H1 (cell line): ENCODE data around the gene RYR3. TPM values are rescaled to one million over a fixed set of nuclear protein-coding genes. Genes with fewer than 3 reads are reported as not detected.

Source experiments
- CTCF ChIA-PET: fragments of 300-600 bp; sonication (Branson Sonifier 250); formaldehyde crosslinking; loops from one replicate; lab custom pipeline; 2021; ENCODE audit not compliant: partially characterized antibody; lab: Charles Lee
- POLR2A ChIA-PET: fragments of 300-600 bp; sonication (Branson Sonifier 250); formaldehyde crosslinking; loops from one replicate; lab custom pipeline; 2021; ENCODE audit warnings: inconsistent platforms; ENCODE audit not compliant: partially characterized antibody; lab: Charles Lee
- DNase-seq, 2 experiments: peaks; one replicate each; pipeline versions ENCODE4 v3.0.0 to v3.0.0-alpha.2; 2010 to 2022; ENCODE audit warnings: low spot score in 2 of 2, low read depth in 1 of 2, mixed read lengths in 1 of 2
- FAIRE-seq: peaks from 2 replicates; lab custom pipeline; 2011; peaks lifted over from hg19 to GRCh38; lab: Jason Lieb, UNC
- H2AFZ ChIP-seq: 2 replicates; pipeline ENCODE4 v1.8.1; 2012; ENCODE audit warnings: low read length, inconsistent platforms
- H2AK5ac ChIP-seq: 2 replicates; pipeline ENCODE4 v1.6.1; 2013; ENCODE audit warnings: low read depth, low read length
- H2BK120ac ChIP-seq: replicated peaks from 2 replicates; pipeline ENCODE3; 2013; ENCODE audit warnings: low read depth, low read length, inconsistent platforms
- H2BK12ac ChIP-seq: 2 replicates; pipeline ENCODE4 v1.6.1; 2013; ENCODE audit warnings: low read depth, low read length
- H2BK15ac ChIP-seq: 2 replicates; pipeline ENCODE4 v1.6.1; 2013; ENCODE audit warnings: low read length
- H2BK20ac ChIP-seq: 2 replicates; pipeline ENCODE4 v1.6.1; 2013; ENCODE audit warnings: low read length
- H2BK5ac ChIP-seq: 2 replicates; pipeline ENCODE4 v1.6.1; 2013; ENCODE audit warnings: low read depth, low read length
- H3K14ac ChIP-seq: 2 replicates; pipeline ENCODE4 v1.6.1; 2013; ENCODE audit warnings: inconsistent platforms; ENCODE audit not compliant: insufficient read length
- H3K18ac ChIP-seq: 2 replicates; pipeline ENCODE4 v1.6.1; 2013; ENCODE audit warnings: low read length; ENCODE audit errors: extremely low read depth
- H3K23ac ChIP-seq: 2 replicates; pipeline ENCODE4 v1.6.1; 2013; ENCODE audit warnings: inconsistent platforms; ENCODE audit not compliant: insufficient read length
- H3K23me2 ChIP-seq: 2 replicates; pipeline ENCODE4 v1.6.1; 2013; ENCODE audit warnings: low read depth, low read length
- H3K27ac ChIP-seq: 2 replicates; pipeline ENCODE4 v1.6.1; 2011; ENCODE audit warnings: low read depth, low read length, inconsistent platforms
- H3K27me3 ChIP-seq, 4 experiments: replicated peaks in 1 of 4; 1 replicate in 1 of 4; 2 replicates in 3 of 4; pipeline versions ENCODE4 v1.6.1 to v1.8.1; 2011 to 2013; ENCODE audit warnings: low read length in 3 of 4, mild to moderate bottlenecking in 3 of 4, inconsistent platforms in 2 of 4, mixed read lengths in 2 of 4, moderate library complexity in 1 of 4; ENCODE audit not compliant: control insufficient read depth in 3 of 4, insufficient read depth in 3 of 4; ENCODE audit errors: extremely low read depth in 1 of 4
- H3K36me3 ChIP-seq, 4 experiments: 2 replicates each; pipeline versions ENCODE4 v1.6.1 to v1.8.1; 2011 to 2013; ENCODE audit warnings: mild to moderate bottlenecking in 4 of 4, low read length in 3 of 4, moderate library complexity in 2 of 4, control low read depth in 1 of 4, inconsistent platforms in 1 of 4; ENCODE audit not compliant: insufficient read depth in 4 of 4, control insufficient read depth in 2 of 4
- H3K4ac ChIP-seq: replicated peaks from 2 replicates; pipeline ENCODE3; 2013; ENCODE audit warnings: low read length, low read depth, mixed read lengths, inconsistent platforms; ENCODE audit not compliant: insufficient read length
- H3K4me1 ChIP-seq, 4 experiments: replicated peaks in 1 of 4; 1 replicate in 1 of 4; 2 replicates in 3 of 4; pipeline versions ENCODE4 v1.6.1 to v1.8.1; 2011 to 2013; ENCODE audit warnings: low read length in 3 of 4, inconsistent platforms in 2 of 4, mixed read lengths in 1 of 4; ENCODE audit not compliant: insufficient read depth in 4 of 4, control insufficient read depth in 3 of 4
- H3K4me2 ChIP-seq, 2 experiments: 2 replicates each; pipeline versions ENCODE4 v1.6.1 to v1.8.1; 2011 to 2013; ENCODE audit warnings: low read depth in 2 of 2, low read length in 2 of 2, control low read depth in 1 of 2, inconsistent platforms in 1 of 2, mild to moderate bottlenecking in 1 of 2; ENCODE audit not compliant: insufficient read depth in 1 of 2
- H3K4me3 ChIP-seq, 4 experiments: fragments of 200-600, 300-600 bp in 1 of 4; sonication (generic), shearing (Covaris generic), sonication (Bioruptor Twin) in 1 of 4; 2 replicates each; pipeline versions ENCODE4 v1.5.1 to v1.8.1; 2011 to 2016; ENCODE audit warnings: low read length in 4 of 4, low read depth in 3 of 4, control low read depth in 2 of 4, inconsistent platforms in 2 of 4, mild to moderate bottlenecking in 2 of 4, mixed read lengths in 1 of 4, moderate library complexity in 1 of 4; ENCODE audit not compliant: insufficient read depth in 2 of 4; ENCODE audit errors: extremely low read depth in 1 of 4
- H3K56ac ChIP-seq: replicated peaks from 2 replicates; pipeline ENCODE3; 2013; ENCODE audit warnings: low read depth, mild to moderate bottlenecking, mixed read lengths, low read length, inconsistent platforms; ENCODE audit not compliant: insufficient read length
- H3K79me1 ChIP-seq: 2 replicates; pipeline ENCODE4 v1.6.1; 2013; ENCODE audit warnings: low read depth, low read length, control low read depth
- H3K79me2 ChIP-seq, 2 experiments: 2 replicates each; pipeline versions ENCODE4 v1.6.1 to v1.8.1; 2012 to 2013; ENCODE audit warnings: low read length in 2 of 2, mild to moderate bottlenecking in 2 of 2, inconsistent platforms in 1 of 2; ENCODE audit not compliant: insufficient read depth in 2 of 2, control insufficient read depth in 1 of 2
- H3K9ac ChIP-seq, 4 experiments: replicated peaks in 1 of 4; 1 replicate in 1 of 4; 2 replicates in 3 of 4; pipeline versions ENCODE4 v1.6.1 to v1.8.1; 2011 to 2013; ENCODE audit warnings: low read depth in 3 of 4, low read length in 3 of 4, control low read depth in 2 of 4, mild to moderate bottlenecking in 2 of 4, moderate library complexity in 2 of 4, inconsistent platforms in 1 of 4; ENCODE audit errors: extremely low read depth in 1 of 4
- H3K9me3 ChIP-seq, 2 experiments: 2 replicates each; pipeline versions ENCODE4 v1.6.1 to v1.8.1; 2012 to 2013; ENCODE audit warnings: mild to moderate bottlenecking in 2 of 2, moderate library complexity in 2 of 2, control low read depth in 1 of 2, inconsistent platforms in 1 of 2, low read depth in 1 of 2, low read length in 1 of 2, mixed read lengths in 1 of 2; ENCODE audit not compliant: insufficient read depth in 2 of 2
- H4K20me1 ChIP-seq, 2 experiments: replicated peaks in 1 of 2; 2 replicates each; pipeline versions ENCODE3 to v1.8.1; 2011 to 2013; ENCODE audit warnings: inconsistent platforms in 2 of 2, low read length in 2 of 2, mild to moderate bottlenecking in 1 of 2; ENCODE audit not compliant: insufficient read depth in 2 of 2, control insufficient read depth in 1 of 2
- H4K5ac ChIP-seq: 2 replicates; pipeline ENCODE4 v1.6.1; 2013; ENCODE audit warnings: low read length, low read depth, mixed read lengths, inconsistent platforms; ENCODE audit not compliant: insufficient read length
- H4K8ac ChIP-seq: 2 replicates; pipeline ENCODE4 v1.8.0; 2013; ENCODE audit warnings: mild to moderate bottlenecking, moderate library complexity, low read length, inconsistent platforms; ENCODE audit not compliant: insufficient read depth; ENCODE audit errors: extremely low read depth
- H4K91ac ChIP-seq: replicated peaks from 2 replicates; pipeline ENCODE3; 2013; ENCODE audit warnings: low read length, mixed read lengths, inconsistent platforms; ENCODE audit not compliant: insufficient read length
- CHD1 ChIP-seq: IDR thresholded peaks from 2 replicates; pipeline ENCODE4 v1.6.1; 2012; ENCODE audit warnings: low read depth, low read length, improper control_type of control experiment
- MAX ChIP-seq: IDR thresholded peaks from 2 replicates; pipeline ENCODE4 v1.6.1; 2012; ENCODE audit warnings: inconsistent platforms
- WGBS, 2 experiments: shearing (Covaris generic) in 1 of 2; methylation state at CpG; one replicate each; pipeline versions ENCODE4 v1.1.6 to v1.1.7; 2013 to 2015; ENCODE audit warnings: low lambda C conversion rate in 2 of 2, mixed read lengths in 2 of 2, inconsistent platforms in 1 of 2, low coverage in 1 of 2, missing lambda C conversion rate in 1 of 2; ENCODE audit not compliant: insufficient replicate concordance in 2 of 2, insufficient coverage in 1 of 2, insufficient read length in 1 of 2; ENCODE audit errors: extremely low coverage in 1 of 2, missing lambda C conversion rate in 1 of 2; 5-methylcytosine and 5-hydroxymethylcytosine counted together
- polyA plus RNA-seq, 7 experiments: library from polyadenylated mRNA; depleted of rRNA in 3 of 7; stranded (reverse) in 5 of 7; unstranded in 2 of 7; fragments of >200 nt in 5 of 7; fragments of 200-250 nt in 2 of 7; gene quantifications; 1 replicate in 5 of 7; 2 replicates in 1 of 7; 4 replicates in 1 of 7; pipeline versions ENCODE4 v1.2.1 to v1.2.3, GENCODE V29; 2011 to 2013; ENCODE audit warnings: missing spikeins in 2 of 7, mixed read lengths in 2 of 7
- total RNA-seq: library from RNA; stranded (reverse); fragmentation: NEBNext Ultra II Directional; extraction: Animal tissue kit (Norgen Biotek cat#: 25700); gene quantifications from 2 replicates; pipeline ENCODE4 v1.2.1, GENCODE V29; 2021

RYR3 gene
- total and polyA plus RNA-seq, 2 of the 8 experiments (the other 6 are each of a cell fraction or from before 2014, with no cell fraction given): 0.33 to 3.4 TPM

DNA sequence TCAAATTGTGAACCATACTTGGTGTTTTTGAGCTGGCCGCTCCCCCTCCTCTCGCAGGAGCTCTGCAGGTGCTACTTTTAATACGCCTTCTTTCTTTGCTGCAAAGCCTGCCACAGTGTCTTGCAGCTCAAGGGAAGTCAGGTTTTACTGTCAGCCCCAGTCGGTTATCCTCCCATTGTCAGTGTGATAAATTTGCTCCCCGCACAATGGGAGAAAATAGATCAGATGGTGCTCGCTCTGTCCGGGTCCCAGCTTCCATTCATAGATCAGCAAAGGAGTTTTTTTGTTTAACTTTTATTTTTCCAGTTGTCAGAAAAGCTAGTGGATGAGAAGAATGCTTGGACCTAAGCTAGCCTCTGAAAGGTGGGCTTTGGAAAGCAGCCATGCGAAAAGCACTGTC lies 207.7 kb downstream of the RYR3 start:
- CTCF ChIA-PET: no interaction called here
- Histone ChIP-seq H2BK15ac (no peak overlapping the region), H3K4me2 (no peak overlapping the region), H4K8ac (no peak overlapping the region), H2AK5ac (no peak overlapping the region), H3K23ac (no peak overlapping the region), H3K9me3 (no peaks in the 10 kb centered on the region), H2BK120ac (no peak overlapping the region), H3K4ac (no peak overlapping the region), H2BK20ac (no peak overlapping the region), H3K79me2 (no peaks in the 10 kb centered on the region), H3K18ac (no peak overlapping the region), H2BK12ac (no peak overlapping the region), H4K91ac (no peak overlapping the region), H4K5ac (no peak overlapping the region), H3K36me3 (no peaks in the 10 kb centered on the region), H3K79me1 (no peaks in the 10 kb centered on the region), H3K9ac (no peak overlapping the region), H3K56ac (no peak overlapping the region), H4K20me1 (no peaks in the 10 kb centered on the region), H3K27ac (no peak overlapping the region), H2AFZ (no peak overlapping the region), H3K4me3 (no peak overlapping the region), H3K27me3 (no peaks in the 10 kb centered on the region; a peak in 1 of 7 replicates), H2BK5ac (no peak overlapping the region), H3K14ac (no peak overlapping the region), H3K4me1 (no peaks in the 10 kb centered on the region; a peak in 1 of 7 replicates), H3K23me2 (no peaks in the 10 kb centered on the region)
- FAIRE-seq: no peak
- 92% methylated on average over 8 of the region's 8 CpGs; no CpG with 5 or more reads in 1 of the 2 experiments for WGBS, 2 experiments
- DNase-seq: no peak
- POLR2A ChIA-PET: no interaction called here
- TF ChIP-seq CHD1: no peak
- no peak for TF ChIP-seq MAX
